K562 (cell line): ENCODE measurements around the gene MCC.

Experiments
- CTCF ChIP-seq, 3 experiments: IDR thresholded peaks in 2 of 3; conservative IDR thresholded peaks in 1 of 3; 2 replicates each; pipeline ENCODE4 v1.5.1; 2011 to 2012; ENCODE audit warnings: low read length in 3 of 3, mild to moderate bottlenecking in 3 of 3, control low read depth in 2 of 3, improper control_type of control experiment in 1 of 3, inconsistent platforms in 1 of 3, low read depth in 1 of 3, mixed read lengths in 1 of 3, moderate library complexity in 1 of 3; ENCODE audit not compliant: insufficient read depth in 2 of 3
- ZBTB33 ChIP-seq: sonication (generic); formaldehyde crosslinking; IDR thresholded peaks from 2 replicates; pipeline ENCODE4 v1.8.1; 2023; ENCODE audit warnings: mild to moderate bottlenecking, missing genetic modification reagents

GRCh38 chr5:113090336-113091106, 397.7 kb downstream of the MCC start:
- TF ChIP-seq CTCF (IDR thresholded peaks at IDR 0.05 in 2 of 3, conservative IDR thresholded peaks at IDR 0.05 in 1 of 3; ENCODE audit: insufficient read depth in 2 of 3, low read depth in 1 of 3, low read length in 3 of 3) (no peak), ZBTB33 (CRISPR knock-in tag) (no peak)
